DOHH2 (cell line): ENCODE results near the gene PARP15.

Experiments
- CTCF ChIP-seq: fragments of 200-600 bp; sonication (generic); IDR thresholded peaks from one replicate; pipeline ENCODE4 v1.5.1; 2014; ENCODE audit warnings: antibody characterized with exemption, mild to moderate bottlenecking, low read depth, low read length; ENCODE audit not compliant: poor library complexity, severe bottlenecking
- EZH2phosphoT487 ChIP-seq: fragments of 200-600 bp; sonication (generic); IDR thresholded peaks from 2 replicates; pipeline ENCODE4 v1.6.1; 2017; ENCODE audit warnings: borderline replicate concordance, mild to moderate bottlenecking, antibody characterized with exemption, low read length, moderate library complexity, mixed read lengths

- TF ChIP-seq CTCF (no peak), EZH2phosphoT487 (no peak)
Measured at GRCh38 chr3:122563717-122564025, 13.8 kb upstream of the PARP15 start.
